Type B pancreatic cell (in vitro differentiated cells): ENCODE results near the gene AMPD2. TPM values are rescaled to one million over a fixed set of nuclear protein-coding genes. Genes with fewer than 3 reads are reported as not detected.
"Not testable (repeated sequence)": the region's sequence is repeated elsewhere in the genome, so short reads cannot be mapped to it uniquely, and the experiment has no call there.

Source experiments
- DNase-seq: peaks from one replicate; pipeline ENCODE4 v3.0.0; 2021; ENCODE audit warnings: mixed read lengths; ENCODE audit not compliant: unreplicated experiment; ENCODE audit errors: extremely low spot score
- H3K27ac Mint-ChIP-seq: 2 replicates; pipeline ENCODE4 v1.8.0; 2021; ENCODE audit warnings: mild to moderate bottlenecking, mixed read lengths
- H3K27me3 Mint-ChIP-seq: 2 replicates; pipeline ENCODE4 v1.8.0; 2021; ENCODE audit warnings: mixed read lengths
- H3K36me3 Mint-ChIP-seq: 2 replicates; pipeline ENCODE4 v1.8.0; 2021; ENCODE audit warnings: mixed read lengths
- H3K4me1 Mint-ChIP-seq: one replicate; pipeline ENCODE4 v1.8.0; 2021; ENCODE audit warnings: mixed read lengths; ENCODE audit not compliant: unreplicated experiment
- H3K4me3 Mint-ChIP-seq: 2 replicates; pipeline ENCODE4 v1.8.0; 2021; ENCODE audit warnings: mild to moderate bottlenecking, mixed read lengths
- H3K9me3 Mint-ChIP-seq: 2 replicates; pipeline ENCODE4 v1.8.0; 2021; ENCODE audit warnings: mixed read lengths
- CTCF ChIP-seq: fragments of 200-600 bp; sonication (generic); conservative IDR thresholded peaks from 2 replicates; pipeline ENCODE4 v1.5.0; 2021; ENCODE audit warnings: antibody characterized with exemption, mild to moderate bottlenecking
- total RNA-seq: library from RNA; stranded (reverse); gene quantifications from 2 replicates; pipeline ENCODE4 v1.2.1, GENCODE V29; 2021; ENCODE audit warnings: low replicate concordance

Gene AMPD2
- total RNA-seq, 1 donor from 2014 or later = 105 TPM

- H3K4me3 Mint-ChIP-seq = peak overlapping the region; percentile 97
- no peak for TF ChIP-seq CTCF
- H3K27me3 Mint-ChIP-seq = peaks cover 6% of the 10 kb centered on the region
- DNase-seq = no peak
- H3K9me3 Mint-ChIP-seq = no peaks in the 10 kb centered on the region
- no peak overlapping the region for H3K27ac Mint-ChIP-seq
- H3K4me1 Mint-ChIP-seq = peaks cover 38% of the 10 kb centered on the region
- no peaks in the 10 kb centered on the region for H3K36me3 Mint-ChIP-seq
Measured at GRCh38 chr1:109657395-109657794, 37.8 kb downstream of the AMPD2 start.

DNA sequence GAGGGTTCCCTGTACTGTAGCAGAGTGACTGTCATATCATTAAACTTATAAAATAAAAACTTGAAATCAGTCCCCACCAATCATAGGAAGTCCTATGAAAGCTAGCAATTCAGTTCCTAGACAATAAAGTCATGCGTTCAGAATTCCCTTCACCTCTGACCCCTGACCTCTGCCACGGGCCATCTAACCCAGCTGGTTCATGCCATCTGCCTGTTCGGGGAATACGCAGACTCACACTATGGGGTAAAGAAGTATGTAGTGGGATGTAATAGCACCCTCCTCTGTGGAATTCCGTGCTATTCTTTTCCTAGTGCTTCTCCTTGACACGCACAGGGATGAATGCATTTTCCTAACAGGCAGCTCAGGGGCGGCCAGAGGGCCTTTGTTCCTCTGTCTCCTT lies 38.3 kb downstream of the AMPD2 start:
- Mint-ChIP-seq H3K4me3 (peak overlapping the region; percentile 97), H3K27me3 (peaks cover 4% of the 10 kb centered on the region), H3K36me3 (no peaks in the 10 kb centered on the region), H3K27ac (no peak overlapping the region), H3K4me1 (peaks cover 38% of the 10 kb centered on the region), H3K9me3 (no peaks in the 10 kb centered on the region)
- TF ChIP-seq CTCF = no peak
- no peak for DNase-seq

- peaks cover 32% of the 10 kb centered on the region for H3K4me1 Mint-ChIP-seq
- peak overlapping the region; percentile 56 for H3K4me3 Mint-ChIP-seq
- H3K27me3 Mint-ChIP-seq = no peaks in the 10 kb centered on the region
- peak overlapping the region; percentile 44 for H3K27ac Mint-ChIP-seq
- H3K9me3 Mint-ChIP-seq = no peaks in the 10 kb centered on the region
- DNase-seq = no peak
- H3K36me3 Mint-ChIP-seq = no peaks in the 10 kb centered on the region
- no peak for TF ChIP-seq CTCF
Measured at GRCh38 chr1:109658533-109659042, 39.0 kb downstream of the AMPD2 start.

GRCh38 chr1:109659145-109659544 lies 39.5 kb downstream of the AMPD2 start:
- no peaks in the 10 kb centered on the region for H3K36me3 Mint-ChIP-seq
- no peak for TF ChIP-seq CTCF
- H3K4me3 Mint-ChIP-seq = peak overlapping the region; percentile 56
- peaks cover 30% of the 10 kb centered on the region for H3K4me1 Mint-ChIP-seq
- H3K27me3 Mint-ChIP-seq = no peaks in the 10 kb centered on the region
- H3K27ac Mint-ChIP-seq = peak overlapping the region; percentile 44
- no peaks in the 10 kb centered on the region for H3K9me3 Mint-ChIP-seq
- DNase-seq = no peak

DNA sequence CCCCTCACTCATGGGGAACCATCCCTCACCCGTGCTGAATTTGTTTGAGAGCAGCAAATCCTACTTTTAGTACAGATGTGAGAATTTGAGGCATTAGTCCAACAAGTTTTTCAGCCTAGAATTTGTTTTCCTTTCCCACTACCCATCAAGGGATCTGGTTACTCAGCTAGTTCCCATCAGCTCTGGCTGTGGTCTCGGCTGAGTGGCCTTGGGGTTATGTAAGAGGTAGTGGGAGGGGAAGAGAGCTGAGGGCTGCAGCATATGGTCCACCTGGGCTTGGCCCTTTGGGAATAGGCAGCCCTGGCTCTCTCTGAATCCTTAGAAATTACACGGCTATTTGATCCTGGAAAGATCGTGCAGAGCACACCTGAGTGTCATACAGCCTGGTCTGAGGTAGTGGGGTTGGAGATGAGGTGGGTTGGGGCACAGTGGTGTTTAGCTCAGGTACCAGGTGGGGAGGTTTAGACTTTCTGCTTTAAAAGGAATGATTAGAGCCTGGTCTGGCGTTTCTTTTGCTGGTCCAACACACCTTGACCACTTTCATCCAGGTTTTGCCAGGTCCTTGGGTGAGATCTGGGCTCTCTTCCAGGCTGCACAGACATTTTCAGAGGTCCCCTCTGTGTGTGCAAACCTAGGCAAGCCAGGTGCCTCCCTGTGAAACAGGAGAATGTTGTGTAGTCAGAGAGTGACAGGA lies 40.5 kb downstream of the AMPD2 start:
- Mint-ChIP-seq H3K36me3 (no peaks in the 10 kb centered on the region), H3K9me3 (no peaks in the 10 kb centered on the region), H3K4me1 (peaks cover 21% of the 10 kb centered on the region), H3K27me3 (no peaks in the 10 kb centered on the region), H3K27ac (no peak overlapping the region), H3K4me3 (no peak overlapping the region)
- DNase-seq = no peak
- TF ChIP-seq CTCF = no peak

DNA sequence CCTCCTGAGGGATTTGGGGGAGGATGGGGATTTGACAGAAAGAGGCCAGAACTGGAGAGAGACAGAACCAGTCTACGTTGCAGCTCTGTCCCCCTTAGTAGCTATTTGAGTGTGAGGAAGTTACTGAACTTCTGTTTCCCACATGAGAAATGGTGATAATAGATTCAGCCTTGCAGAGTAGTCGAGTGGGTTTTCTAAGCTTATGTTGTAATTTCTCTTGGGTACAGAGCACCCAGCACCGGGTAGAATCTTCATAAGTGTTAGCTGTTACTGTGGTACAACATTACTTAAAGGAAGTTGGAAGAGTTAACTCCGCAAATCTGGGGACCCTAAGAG lies 41.0 kb downstream of the AMPD2 start:
- not testable (repeated sequence) for H3K36me3 Mint-ChIP-seq, H3K4me3 Mint-ChIP-seq, H3K27me3 Mint-ChIP-seq, DNase-seq, H3K27ac Mint-ChIP-seq, H3K9me3 Mint-ChIP-seq
- H3K4me1 Mint-ChIP-seq = peaks cover 20% of the 10 kb centered on the region
